ENCODE measurements around the gene EMD.

DNA sequence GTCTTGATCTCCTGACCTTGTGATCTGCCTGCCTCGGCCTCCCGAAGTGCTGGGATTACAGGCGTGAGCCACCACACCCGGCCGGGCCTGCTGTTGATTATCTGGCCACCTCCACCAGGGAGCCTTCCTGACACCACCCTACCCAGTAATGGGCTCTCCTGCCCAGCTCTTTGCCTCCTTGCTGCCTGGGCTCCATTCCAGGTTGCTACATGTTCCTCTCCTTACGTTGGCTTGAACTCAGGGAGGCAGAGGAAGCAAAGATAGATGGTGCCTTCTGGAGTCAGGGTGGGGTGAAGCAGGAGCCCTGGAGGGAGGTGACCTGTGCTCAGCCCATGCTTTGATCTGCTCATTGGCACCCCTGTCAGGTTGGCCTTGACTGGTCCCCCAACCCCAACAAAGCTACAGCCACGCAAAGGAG lies 31.0 kb upstream of the EMD start:
- TF ChIP-seq TCF12 (IDR thresholded peaks at IDR 0.05) (no peak), EZH2phosphoT487 (IDR thresholded peaks at IDR 0.05; ENCODE audit: borderline replicate concordance, low read depth) (no peak), POLR2AphosphoS5 (IDR thresholded peaks at IDR 0.05; ENCODE audit: low read depth, low read length) (no peak), CTCF (IDR thresholded peaks at IDR 0.05) (no peak), MAX (IDR thresholded peaks at IDR 0.05; ENCODE audit: low read depth) (no peak), CHD2 (IDR thresholded peaks at IDR 0.05; ENCODE audit: low read length, partially characterized antibody) (no peak), EP300 (IDR thresholded peaks at IDR 0.05; ENCODE audit: borderline replicate concordance in 1 of 2, low read depth in 1 of 2, low read length in 1 of 2) (no peak)
